Measurements from ENCODE around the gene CTNND2. TPM values are rescaled to one million over a fixed set of nuclear protein-coding genes. Genes with fewer than 3 reads are reported as not detected.

Gene CTNND2
- total RNA-seq, 4 donors from 2014 or later: 1.3 to 2.5 (median 2.1) TPM

DNA sequence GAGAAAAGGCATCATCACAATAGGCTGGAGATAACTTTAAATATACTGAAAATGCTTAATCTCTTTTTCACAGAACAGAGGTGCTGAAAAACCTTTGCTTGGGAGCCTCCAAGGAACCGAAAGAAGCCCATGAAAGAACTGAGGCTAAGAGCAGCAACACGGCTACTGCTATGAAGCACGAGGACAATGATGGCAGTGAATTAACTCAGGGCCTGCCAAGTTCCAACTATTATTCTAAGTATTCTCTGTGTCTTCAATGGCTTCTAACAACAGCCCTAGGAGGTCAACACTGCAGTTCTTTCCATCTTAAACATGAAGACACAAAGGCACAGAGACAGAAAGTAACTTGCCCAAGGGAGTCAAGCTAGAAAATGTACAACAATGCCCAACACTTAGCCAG is 850.2 kb downstream of the CTNND2 start:
- peak; percentile 26 for DNase-seq (ENCODE audit: extremely low spot score)
- no peak for TF ChIP-seq POLR2AphosphoS5 (IDR thresholded peaks at IDR 0.05)
- TF ChIP-seq, protein P1, sequence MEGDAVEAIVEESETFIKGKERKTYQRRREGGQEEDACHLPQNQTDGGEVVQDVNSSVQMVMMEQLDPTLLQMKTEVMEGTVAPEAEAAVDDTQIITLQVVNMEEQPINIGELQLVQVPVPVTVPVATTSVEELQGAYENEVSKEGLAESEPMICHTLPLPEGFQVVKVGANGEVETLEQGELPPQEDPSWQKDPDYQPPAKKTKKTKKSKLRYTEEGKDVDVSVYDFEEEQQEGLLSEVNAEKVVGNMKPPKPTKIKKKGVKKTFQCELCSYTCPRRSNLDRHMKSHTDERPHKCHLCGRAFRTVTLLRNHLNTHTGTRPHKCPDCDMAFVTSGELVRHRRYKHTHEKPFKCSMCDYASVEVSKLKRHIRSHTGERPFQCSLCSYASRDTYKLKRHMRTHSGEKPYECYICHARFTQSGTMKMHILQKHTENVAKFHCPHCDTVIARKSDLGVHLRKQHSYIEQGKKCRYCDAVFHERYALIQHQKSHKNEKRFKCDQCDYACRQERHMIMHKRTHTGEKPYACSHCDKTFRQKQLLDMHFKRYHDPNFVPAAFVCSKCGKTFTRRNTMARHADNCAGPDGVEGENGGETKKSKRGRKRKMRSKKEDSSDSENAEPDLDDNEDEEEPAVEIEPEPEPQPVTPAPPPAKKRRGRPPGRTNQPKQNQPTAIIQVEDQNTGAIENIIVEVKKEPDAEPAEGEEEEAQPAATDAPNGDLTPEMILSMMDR (IDR thresholded peaks at IDR 0.05): no peak
- no peak for TF ChIP-seq EP300 (IDR thresholded peaks at IDR 0.05)
- no peak for TF ChIP-seq POLR2A (IDR thresholded peaks at IDR 0.05; ENCODE audit: low read depth)
- 84% methylated on average over 3 of the region's 3 CpGs for WGBS
- intact Hi-C loops (cut with DNase I): no loop called here
- Histone ChIP-seq H3K4me1 (no peaks in the 10 kb centered on the region), H3K36me3 (no peaks in the 10 kb centered on the region), H3K9me3 (no peaks in the 10 kb centered on the region), H3K4me3 (no peak overlapping the region), H3K27me3 (peaks cover 0 to 13% (median 0%) of the 10 kb centered on the region in 4 donors), H3K27ac (replicated peaks in 1 of 4) (no peak overlapping the region)

DNA sequence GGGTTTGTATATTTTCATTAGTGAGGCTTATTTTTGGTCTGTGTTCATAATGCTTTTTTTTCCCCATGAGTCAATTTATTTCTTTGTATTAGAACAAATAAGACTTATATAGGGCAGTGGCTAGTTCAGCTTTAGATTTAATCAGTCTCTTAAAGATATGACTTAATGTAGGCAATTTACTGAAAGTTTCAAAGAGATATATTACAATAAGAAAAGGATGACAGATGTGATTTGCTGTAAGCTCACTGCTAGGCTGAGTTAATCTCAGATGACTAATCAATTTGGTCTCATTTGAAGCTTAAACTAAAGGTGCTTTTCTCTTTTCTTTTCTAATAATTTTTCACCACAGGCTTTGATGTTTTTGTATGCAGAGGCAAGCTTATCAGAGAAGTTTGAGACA is 851.4 kb downstream of the CTNND2 start:
- Histone ChIP-seq H3K27me3 (peaks cover 0 to 5% (median 0%) of the 10 kb centered on the region in 4 donors), H3K36me3 (no peaks in the 10 kb centered on the region), H3K4me1 (no peaks in the 10 kb centered on the region), H3K27ac (replicated peaks in 1 of 4) (no peak overlapping the region), H3K4me3 (no peak overlapping the region), H3K9me3 (no peaks in the 10 kb centered on the region)
- no peak for DNase-seq (ENCODE audit: extremely low spot score)
- intact Hi-C loops (cut with DNase I): no loop called here
- TF ChIP-seq POLR2A (IDR thresholded peaks at IDR 0.05; ENCODE audit: low read depth) (no peak), EP300 (IDR thresholded peaks at IDR 0.05) (no peak), POLR2AphosphoS5 (IDR thresholded peaks at IDR 0.05) (no peak)
- TF ChIP-seq, protein P1 (IDR thresholded peaks at IDR 0.05): no peak

DNA sequence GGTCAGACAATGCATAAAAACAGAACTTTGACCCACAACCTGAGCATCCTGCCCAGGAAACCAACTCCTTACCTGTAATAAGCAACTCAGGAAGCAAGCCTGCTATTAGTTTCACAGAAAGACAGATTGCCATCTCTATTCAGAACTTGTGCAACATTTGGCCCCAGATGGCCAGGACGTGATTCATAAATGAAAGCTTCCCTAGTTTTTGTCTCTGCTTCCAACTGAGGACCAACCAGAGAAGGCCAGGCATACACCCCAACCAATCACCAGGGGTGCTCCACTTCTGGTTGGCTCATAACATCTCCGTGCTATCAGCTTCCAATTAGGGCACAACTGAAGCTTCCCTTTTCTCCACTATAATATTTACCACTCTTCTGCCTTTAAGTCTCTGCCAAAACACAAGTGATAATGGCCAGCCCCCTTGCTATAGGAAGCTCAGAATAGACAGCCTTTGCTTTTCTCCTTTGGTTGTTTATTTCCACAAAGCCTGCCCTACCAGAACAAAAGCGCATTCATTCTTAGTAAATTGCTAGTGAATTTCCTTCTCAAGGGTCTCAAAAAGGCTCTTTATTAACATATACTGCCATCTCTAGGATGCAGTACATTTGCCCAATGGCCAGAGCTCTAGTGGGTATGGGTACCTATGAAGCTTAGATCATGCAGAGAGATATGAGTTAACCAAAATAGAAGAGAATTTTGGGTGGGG is 853.5 kb downstream of the CTNND2 start:
- 58% methylated on average over 3 of the region's 3 CpGs for WGBS
- Histone ChIP-seq H3K4me3 (no peak overlapping the region), H3K36me3 (no peaks in the 10 kb centered on the region), H3K27ac (replicated peaks in 1 of 4) (no peak overlapping the region), H3K9me3 (no peaks in the 10 kb centered on the region), H3K27me3 (peaks cover 0 to 11% (median 0%) of the 10 kb centered on the region in 4 donors), H3K4me1 (no peaks in the 10 kb centered on the region)
- peak; percentile 77 for DNase-seq (ENCODE audit: extremely low spot score)
- intact Hi-C loops (cut with DNase I): no loop called here
- TF ChIP-seq EP300 (IDR thresholded peaks at IDR 0.05) (no peak), POLR2A (IDR thresholded peaks at IDR 0.05; ENCODE audit: low read depth) (no peak), POLR2AphosphoS5 (IDR thresholded peaks at IDR 0.05) (no peak)
- TF ChIP-seq, protein P1 (IDR thresholded peaks at IDR 0.05): no peak

DNA sequence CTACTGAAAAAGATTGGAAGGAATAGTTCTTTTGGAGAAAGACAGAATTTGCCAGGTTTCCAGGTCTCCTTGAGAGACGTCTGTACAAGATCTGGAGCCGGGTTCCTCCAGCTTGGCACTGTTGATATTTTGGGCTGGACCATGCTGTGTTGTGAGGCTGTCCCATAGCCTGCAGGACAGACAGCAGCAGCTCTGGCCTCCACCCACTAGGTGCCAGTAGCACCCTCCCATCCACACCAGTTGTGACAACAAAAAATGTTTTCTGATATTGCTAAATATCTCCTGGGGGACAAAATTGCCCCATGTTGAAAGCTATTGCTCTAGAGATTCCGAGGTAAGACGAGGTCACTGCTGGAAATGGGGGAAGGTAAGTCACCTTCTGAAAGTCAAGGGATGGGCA is 855.5 kb downstream of the CTNND2 start:
- no peaks in the 10 kb centered on the region for H3K36me3 ChIP-seq
- no peak overlapping the region for H3K27ac ChIP-seq (replicated peaks in 1 of 4)
- no peak overlapping the region for H3K4me3 ChIP-seq
- H3K4me1 ChIP-seq: no peaks in the 10 kb centered on the region
- WGBS: 78% methylated on average over 4 of the region's 4 CpGs
- H3K27me3 ChIP-seq: peaks cover 0 to 8% (median 0%) of the 10 kb centered on the region in 4 donors
- no peaks in the 10 kb centered on the region for H3K9me3 ChIP-seq
- TF ChIP-seq EP300 (IDR thresholded peaks at IDR 0.05) (no peak), POLR2AphosphoS5 (IDR thresholded peaks at IDR 0.05) (no peak), POLR2A (IDR thresholded peaks at IDR 0.05; ENCODE audit: low read depth) (no peak)
- TF ChIP-seq, protein P1 (IDR thresholded peaks at IDR 0.05): no peak
- intact Hi-C loops (cut with DNase I): no loop called here
- DNase-seq (ENCODE audit: extremely low spot score): peak; percentile 55

DNA sequence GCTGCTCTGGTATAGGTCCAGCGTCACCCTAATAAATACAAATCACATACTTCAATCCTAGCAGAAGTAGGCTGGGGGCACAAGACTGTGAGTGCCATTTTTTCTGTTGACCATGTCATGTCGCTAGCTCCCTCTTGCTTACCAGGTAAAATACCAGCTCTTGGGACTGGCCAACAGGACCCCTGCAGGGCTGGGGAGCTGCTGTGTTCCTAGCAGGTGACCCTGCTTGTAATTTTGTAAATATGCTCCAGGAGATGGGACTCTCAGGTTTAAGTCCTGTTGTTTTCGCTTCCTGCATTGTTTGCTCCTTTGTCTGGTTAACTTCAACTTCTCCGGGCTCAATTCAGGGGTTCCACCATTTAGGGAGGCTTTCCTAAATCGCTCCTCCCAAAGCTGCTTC is 856.6 kb downstream of the CTNND2 start:
- 89% methylated on average over 5 of the region's 5 CpGs for WGBS
- H3K36me3 ChIP-seq: no peaks in the 10 kb centered on the region
- peak; percentile 57 for DNase-seq (ENCODE audit: extremely low spot score)
- H3K4me1 ChIP-seq: no peaks in the 10 kb centered on the region
- peaks cover 0 to 8% (median 0%) of the 10 kb centered on the region in 4 donors for H3K27me3 ChIP-seq
- no peaks in the 10 kb centered on the region for H3K9me3 ChIP-seq
- H3K27ac ChIP-seq (replicated peaks in 1 of 4): no peak overlapping the region
- TF ChIP-seq EP300 (IDR thresholded peaks at IDR 0.05) (no peak), POLR2A (IDR thresholded peaks at IDR 0.05; ENCODE audit: low read depth) (no peak), POLR2AphosphoS5 (IDR thresholded peaks at IDR 0.05) (no peak)
- TF ChIP-seq, protein P1 (IDR thresholded peaks at IDR 0.05): no peak
- H3K4me3 ChIP-seq: no peak overlapping the region
- intact Hi-C loops (cut with DNase I): no loop called here

Measured in esophagus muscularis mucosa (tissue), 4 donors.